Liver (tissue), 9 donors: Measurements from ENCODE around the gene CITED1. TPM values are rescaled to one million over a fixed set of nuclear protein-coding genes. Genes with fewer than 3 reads are reported as not detected.

ENCODE experiments used
- DNase-seq: peaks from one replicate; pipeline ENCODE4 v3.0.0-alpha.2; 2017; ENCODE audit warnings: low spot score
- H3K27ac ChIP-seq, 2 donors: one replicate each; pipeline ENCODE4 v1.7.0; 2013; ENCODE audit warnings: inconsistent platforms in 2 of 2, low read length in 2 of 2, control low read depth in 1 of 2, low read depth in 1 of 2, mild to moderate bottlenecking in 1 of 2
- H3K27me3 ChIP-seq, 4 donors: one replicate each; pipeline versions ENCODE4 v1.6.1 to v1.7.0; 2013; ENCODE audit warnings: low read length in 3 of 4, inconsistent platforms in 1 of 4, mild to moderate bottlenecking in 1 of 4, moderate library complexity in 1 of 4; ENCODE audit not compliant: control insufficient read depth in 4 of 4, insufficient read depth in 4 of 4
- H3K36me3 ChIP-seq, 4 donors: one replicate each; pipeline versions ENCODE4 v1.6.1 to v1.7.0; 2013; ENCODE audit warnings: low read length in 3 of 4, mild to moderate bottlenecking in 3 of 4, low read depth in 1 of 4, moderate library complexity in 1 of 4; ENCODE audit not compliant: control insufficient read depth in 4 of 4, insufficient read depth in 3 of 4
- H3K4me1 ChIP-seq, 4 donors: one replicate each; pipeline versions ENCODE4 v1.6.1 to v1.7.0; 2013; ENCODE audit warnings: low read length in 3 of 4, mild to moderate bottlenecking in 3 of 4, moderate library complexity in 1 of 4; ENCODE audit not compliant: control insufficient read depth in 4 of 4, insufficient read depth in 4 of 4
- H3K4me3 ChIP-seq, 3 donors: one replicate each; pipeline versions ENCODE4 v1.6.1 to v1.7.0; 2013; ENCODE audit warnings: low read length in 3 of 3, control low read depth in 1 of 3, low read depth in 1 of 3, mild to moderate bottlenecking in 1 of 3
- H3K9ac ChIP-seq, 2 donors: one replicate each; pipeline ENCODE4 v1.7.0; 2013; ENCODE audit warnings: low read length in 2 of 2, mild to moderate bottlenecking in 2 of 2, moderate library complexity in 2 of 2, control low read depth in 1 of 2, low read depth in 1 of 2
- H3K9me3 ChIP-seq, 4 donors: one replicate each; pipeline versions ENCODE4 v1.6.1 to v1.7.0; 2013; ENCODE audit warnings: low read length in 3 of 4; ENCODE audit not compliant: control insufficient read depth in 4 of 4
- EGR1 ChIP-seq, 2 donors: IDR thresholded peaks; 2 replicates each; pipeline ENCODE4 v1.6.1; 2016 to 2018; ENCODE audit warnings: antibody characterized with exemption in 2 of 2, low read depth in 2 of 2
- FOXA1 ChIP-seq: IDR thresholded peaks from 2 replicates; pipeline ENCODE4 v1.6.1; 2016; ENCODE audit warnings: antibody characterized with exemption
- FOXA2 ChIP-seq: IDR thresholded peaks from 2 replicates; pipeline ENCODE4 v1.6.1; 2016; ENCODE audit warnings: antibody characterized with exemption
- GABPA ChIP-seq, 2 donors: IDR thresholded peaks in 1 of 2; conservative IDR thresholded peaks in 1 of 2; 2 replicates each; pipeline ENCODE4 v1.6.1; 2016; ENCODE audit warnings: antibody characterized with exemption in 2 of 2, mild to moderate bottlenecking in 1 of 2, moderate library complexity in 1 of 2
- HNF4A ChIP-seq, 2 donors: conservative IDR thresholded peaks; 2 replicates each; pipeline ENCODE4 v1.6.1; 2016; ENCODE audit warnings: antibody characterized with exemption in 2 of 2, mild to moderate bottlenecking in 2 of 2
- HNF4G ChIP-seq: IDR thresholded peaks from 2 replicates; pipeline ENCODE4 v1.6.1; 2016; ENCODE audit warnings: antibody characterized with exemption
- JUND ChIP-seq, 2 donors: IDR thresholded peaks; 2 replicates each; pipeline ENCODE4 v1.6.1; 2016; ENCODE audit warnings: antibody characterized with exemption in 2 of 2
- NR2F2 ChIP-seq: IDR thresholded peaks from 2 replicates; pipeline ENCODE4 v1.6.1; 2016; ENCODE audit warnings: antibody characterized with exemption
- RAD21 ChIP-seq, 2 donors: IDR thresholded peaks; 2 replicates each; pipeline ENCODE4 v1.6.1; 2016; ENCODE audit warnings: antibody characterized with exemption in 2 of 2, mild to moderate bottlenecking in 2 of 2
- RXRA ChIP-seq, 2 donors: IDR thresholded peaks; 2 replicates each; pipeline ENCODE4 v1.6.1; 2017 to 2018; ENCODE audit warnings: antibody characterized with exemption in 2 of 2, mild to moderate bottlenecking in 1 of 2
- SP1 ChIP-seq: IDR thresholded peaks from 2 replicates; pipeline ENCODE4 v1.6.1; 2018; ENCODE audit warnings: antibody characterized with exemption, mild to moderate bottlenecking
- TAF1 ChIP-seq: conservative IDR thresholded peaks from 2 replicates; pipeline ENCODE4 v1.6.1; 2016; ENCODE audit warnings: antibody characterized with exemption, mild to moderate bottlenecking
- YY1 ChIP-seq: IDR thresholded peaks from 2 replicates; pipeline ENCODE4 v1.6.1; 2016; ENCODE audit warnings: antibody characterized with exemption, mild to moderate bottlenecking
- WGBS: extraction: QIAGEN DNeasy Blood & Tissue Kit; methylation state at CpG from one replicate; pipeline ENCODE4 v1.1.7; 2013; 5-methylcytosine and 5-hydroxymethylcytosine counted together
- polyA plus RNA-seq, 2 donors: library from polyadenylated mRNA; stranded (reverse) in 1 of 2; unstranded in 1 of 2; fragments of 200-250 nt in 1 of 2; fragments of >200 nt in 1 of 2; fragmentation: Nextera tagmentation in 1 of 2; extraction: Ambion mirVana in 1 of 2; gene quantifications; one replicate each; pipeline versions ENCODE4 v1.2.1 to v1.2.3, GENCODE V29; 2013 to 2015
- total RNA-seq, 2 donors: library from RNA; depleted of rRNA; stranded (reverse); fragments of >200 nt; gene quantifications; one replicate each; pipeline ENCODE4 v1.2.3, GENCODE V29; 2014
- TF ChIP-seq, protein P1 (sequence below): IDR thresholded peaks from 2 replicates; pipeline ENCODE4 v1.6.1; 2016; ENCODE audit warnings: antibody characterized with exemption
- TF ChIP-seq, protein P2 (sequence below): fragments of 150-350 bp; IDR thresholded peaks from 2 replicates; pipeline ENCODE4 v1.5.1; 2017; ENCODE audit warnings: improper control_type of control experiment, low read depth, low read length; ENCODE audit not compliant: missing input control
- TF ChIP-seq, protein P3 (sequence below): IDR thresholded peaks from 2 replicates; pipeline ENCODE4 v1.6.1; 2016; ENCODE audit warnings: antibody characterized with exemption
- TF ChIP-seq, protein P4 (sequence below): IDR thresholded peaks from 2 replicates; pipeline ENCODE4 v1.6.1; 2016; ENCODE audit warnings: antibody characterized with exemption
- TF ChIP-seq, protein P5 (sequence below): IDR thresholded peaks from 2 replicates; pipeline ENCODE4 v1.6.1; 2016; ENCODE audit warnings: antibody characterized with exemption, mild to moderate bottlenecking
- donor health status: healthy.
- donor health status: healthy.
- donor health status: healthy.
- donor health status: healthy.
- donor health status: healthy.

CITED1 gene, protein sequence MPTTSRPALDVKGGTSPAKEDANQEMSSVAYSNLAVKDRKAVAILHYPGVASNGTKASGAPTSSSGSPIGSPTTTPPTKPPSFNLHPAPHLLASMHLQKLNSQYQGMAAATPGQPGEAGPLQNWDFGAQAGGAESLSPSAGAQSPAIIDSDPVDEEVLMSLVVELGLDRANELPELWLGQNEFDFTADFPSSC
- not detected for total RNA-seq
- under 1 TPM in 1 of 2 donors, not detected in 1; 0.09 TPM for polyA plus RNA-seq

DNA sequence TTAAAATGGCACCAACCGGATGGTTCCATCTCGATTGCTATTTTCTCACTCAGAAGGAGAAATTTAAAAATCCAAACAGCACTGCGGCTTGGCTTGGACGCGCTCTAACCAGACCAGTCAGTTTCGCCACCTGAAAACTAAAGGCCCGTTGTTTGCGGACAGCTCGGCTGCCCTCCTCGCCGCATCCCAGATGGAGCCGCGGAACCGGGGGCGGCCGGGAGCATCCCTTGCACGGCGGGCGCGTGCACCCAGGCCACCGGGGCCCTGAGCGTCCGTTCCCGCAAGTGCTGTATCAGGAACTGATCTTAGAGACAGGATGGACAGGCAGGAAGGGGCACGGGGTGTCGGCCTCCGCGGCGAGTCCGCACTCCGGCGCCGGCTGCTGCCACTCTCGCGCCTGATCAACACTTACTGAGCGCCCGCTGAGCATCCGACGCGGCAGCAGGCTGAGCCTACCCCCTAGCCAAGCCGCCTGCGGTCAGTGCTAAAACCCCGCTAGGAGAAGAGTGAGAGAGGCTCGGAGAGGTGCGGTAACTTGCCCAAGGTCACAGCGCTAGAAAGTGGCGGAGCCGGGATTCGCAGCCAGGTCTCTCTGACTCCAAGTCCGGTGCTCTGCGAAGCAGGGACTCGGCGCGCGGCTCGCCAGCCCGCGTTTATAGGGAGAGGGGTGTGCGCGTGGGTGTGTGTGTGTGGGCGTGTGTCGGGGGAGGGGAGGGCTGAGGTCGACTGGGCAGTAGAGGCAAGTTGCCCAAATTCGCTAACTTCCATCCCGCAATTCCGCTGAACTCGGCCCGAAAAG is at the start of gene CITED1:
Gene CITED1, minus strand, starts transcription at position 629 of the 799 bp plus-strand sequence. CDS start 3,045 bp downstream, outside the sequence.
- DNase-seq: no peak
- no peaks in the 10 kb centered on the region for H3K36me3 ChIP-seq
- peaks cover 6 to 39% (median 23%) of the 10 kb centered on the region in 4 donors for H3K4me1 ChIP-seq
- TF ChIP-seq FOXA1: no peak
- TF ChIP-seq HNF4G: no peak
- H3K4me3 ChIP-seq: peak within 1 kb of the TSS in 2 of 3 donors; percentile 51 to 63
- no peak within 1 kb of the TSS for H3K9ac ChIP-seq
- H3K27ac ChIP-seq: no peak within 1 kb of the TSS
- H3K9me3 ChIP-seq: no peaks in the 10 kb centered on the region
- H3K27me3 ChIP-seq: peaks cover 0 to 11% (median 0%) of the 10 kb centered on the region in 4 donors
- WGBS: 1% methylated on average over 68 of the region's 68 CpGs

DNA sequence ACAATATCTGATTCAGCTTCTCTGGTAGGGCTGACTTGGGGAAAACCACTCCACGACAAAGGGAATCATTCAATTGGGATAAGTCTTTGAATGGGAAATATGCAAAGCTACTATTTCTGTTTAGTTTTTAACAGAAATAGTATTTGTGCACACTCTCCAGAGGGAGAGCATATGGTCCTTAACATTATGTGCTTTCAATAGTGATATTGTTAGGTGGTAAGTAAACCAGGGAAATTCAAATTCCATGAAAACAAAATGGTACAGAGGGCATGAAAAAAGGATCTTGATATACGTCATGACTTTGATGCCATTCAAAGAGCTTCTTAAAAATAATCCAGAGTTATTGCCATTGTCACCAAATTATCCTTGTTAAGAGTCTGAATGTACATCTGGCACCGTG is 47.1 kb upstream of the CITED1 start:
- WGBS: 99% methylated on average over 3 of the region's 3 CpGs
- Histone ChIP-seq H3K4me3 (no peak overlapping the region), H3K36me3 (peaks cover 2 to 11% (median 3%) of the 10 kb centered on the region in 4 donors), H3K27ac (no peak overlapping the region), H3K4me1 (no peaks in the 10 kb centered on the region), H3K27me3 (no peaks in the 10 kb centered on the region), H3K9ac (no peak overlapping the region), H3K9me3 (no peaks in the 10 kb centered on the region)
- DNase-seq: no peak
- TF ChIP-seq, protein P1, sequence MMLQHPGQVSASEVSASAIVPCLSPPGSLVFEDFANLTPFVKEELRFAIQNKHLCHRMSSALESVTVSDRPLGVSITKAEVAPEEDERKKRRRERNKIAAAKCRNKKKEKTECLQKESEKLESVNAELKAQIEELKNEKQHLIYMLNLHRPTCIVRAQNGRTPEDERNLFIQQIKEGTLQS: no peak
- TF ChIP-seq, protein P2, sequence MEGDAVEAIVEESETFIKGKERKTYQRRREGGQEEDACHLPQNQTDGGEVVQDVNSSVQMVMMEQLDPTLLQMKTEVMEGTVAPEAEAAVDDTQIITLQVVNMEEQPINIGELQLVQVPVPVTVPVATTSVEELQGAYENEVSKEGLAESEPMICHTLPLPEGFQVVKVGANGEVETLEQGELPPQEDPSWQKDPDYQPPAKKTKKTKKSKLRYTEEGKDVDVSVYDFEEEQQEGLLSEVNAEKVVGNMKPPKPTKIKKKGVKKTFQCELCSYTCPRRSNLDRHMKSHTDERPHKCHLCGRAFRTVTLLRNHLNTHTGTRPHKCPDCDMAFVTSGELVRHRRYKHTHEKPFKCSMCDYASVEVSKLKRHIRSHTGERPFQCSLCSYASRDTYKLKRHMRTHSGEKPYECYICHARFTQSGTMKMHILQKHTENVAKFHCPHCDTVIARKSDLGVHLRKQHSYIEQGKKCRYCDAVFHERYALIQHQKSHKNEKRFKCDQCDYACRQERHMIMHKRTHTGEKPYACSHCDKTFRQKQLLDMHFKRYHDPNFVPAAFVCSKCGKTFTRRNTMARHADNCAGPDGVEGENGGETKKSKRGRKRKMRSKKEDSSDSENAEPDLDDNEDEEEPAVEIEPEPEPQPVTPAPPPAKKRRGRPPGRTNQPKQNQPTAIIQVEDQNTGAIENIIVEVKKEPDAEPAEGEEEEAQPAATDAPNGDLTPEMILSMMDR: no peak
- TF ChIP-seq, protein P3, sequence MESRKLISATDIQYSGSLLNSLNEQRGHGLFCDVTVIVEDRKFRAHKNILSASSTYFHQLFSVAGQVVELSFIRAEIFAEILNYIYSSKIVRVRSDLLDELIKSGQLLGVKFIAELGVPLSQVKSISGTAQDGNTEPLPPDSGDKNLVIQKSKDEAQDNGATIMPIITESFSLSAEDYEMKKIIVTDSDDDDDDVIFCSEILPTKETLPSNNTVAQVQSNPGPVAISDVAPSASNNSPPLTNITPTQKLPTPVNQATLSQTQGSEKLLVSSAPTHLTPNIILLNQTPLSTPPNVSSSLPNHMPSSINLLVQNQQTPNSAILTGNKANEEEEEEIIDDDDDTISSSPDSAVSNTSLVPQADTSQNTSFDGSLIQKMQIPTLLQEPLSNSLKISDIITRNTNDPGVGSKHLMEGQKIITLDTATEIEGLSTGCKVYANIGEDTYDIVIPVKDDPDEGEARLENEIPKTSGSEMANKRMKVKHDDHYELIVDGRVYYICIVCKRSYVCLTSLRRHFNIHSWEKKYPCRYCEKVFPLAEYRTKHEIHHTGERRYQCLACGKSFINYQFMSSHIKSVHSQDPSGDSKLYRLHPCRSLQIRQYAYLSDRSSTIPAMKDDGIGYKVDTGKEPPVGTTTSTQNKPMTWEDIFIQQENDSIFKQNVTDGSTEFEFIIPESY: no peak
- TF ChIP-seq RAD21 (IDR thresholded peaks at IDR 0.05) (no peak), HNF4A (conservative IDR thresholded peaks at IDR 0.05) (no peak), HNF4G (no peak), SP1 (no peak), JUND (IDR thresholded peaks at IDR 0.05) (no peak), EGR1 (IDR thresholded peaks at IDR 0.05; ENCODE audit: low read depth in 2 of 2) (no peak), FOXA2 (no peak), FOXA1 (no peak), GABPA (IDR thresholded peaks at IDR 0.05 in 1 of 2, conservative IDR thresholded peaks at IDR 0.05 in 1 of 2) (no peak), NR2F2 (no peak), YY1 (no peak), RXRA (IDR thresholded peaks at IDR 0.05) (no peak), TAF1 (no peak)
- TF ChIP-seq, protein P4, sequence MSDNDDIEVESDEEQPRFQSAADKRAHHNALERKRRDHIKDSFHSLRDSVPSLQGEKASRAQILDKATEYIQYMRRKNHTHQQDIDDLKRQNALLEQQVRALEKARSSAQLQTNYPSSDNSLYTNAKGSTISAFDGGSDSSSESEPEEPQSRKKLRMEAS: no peak
- TF ChIP-seq, protein P5, sequence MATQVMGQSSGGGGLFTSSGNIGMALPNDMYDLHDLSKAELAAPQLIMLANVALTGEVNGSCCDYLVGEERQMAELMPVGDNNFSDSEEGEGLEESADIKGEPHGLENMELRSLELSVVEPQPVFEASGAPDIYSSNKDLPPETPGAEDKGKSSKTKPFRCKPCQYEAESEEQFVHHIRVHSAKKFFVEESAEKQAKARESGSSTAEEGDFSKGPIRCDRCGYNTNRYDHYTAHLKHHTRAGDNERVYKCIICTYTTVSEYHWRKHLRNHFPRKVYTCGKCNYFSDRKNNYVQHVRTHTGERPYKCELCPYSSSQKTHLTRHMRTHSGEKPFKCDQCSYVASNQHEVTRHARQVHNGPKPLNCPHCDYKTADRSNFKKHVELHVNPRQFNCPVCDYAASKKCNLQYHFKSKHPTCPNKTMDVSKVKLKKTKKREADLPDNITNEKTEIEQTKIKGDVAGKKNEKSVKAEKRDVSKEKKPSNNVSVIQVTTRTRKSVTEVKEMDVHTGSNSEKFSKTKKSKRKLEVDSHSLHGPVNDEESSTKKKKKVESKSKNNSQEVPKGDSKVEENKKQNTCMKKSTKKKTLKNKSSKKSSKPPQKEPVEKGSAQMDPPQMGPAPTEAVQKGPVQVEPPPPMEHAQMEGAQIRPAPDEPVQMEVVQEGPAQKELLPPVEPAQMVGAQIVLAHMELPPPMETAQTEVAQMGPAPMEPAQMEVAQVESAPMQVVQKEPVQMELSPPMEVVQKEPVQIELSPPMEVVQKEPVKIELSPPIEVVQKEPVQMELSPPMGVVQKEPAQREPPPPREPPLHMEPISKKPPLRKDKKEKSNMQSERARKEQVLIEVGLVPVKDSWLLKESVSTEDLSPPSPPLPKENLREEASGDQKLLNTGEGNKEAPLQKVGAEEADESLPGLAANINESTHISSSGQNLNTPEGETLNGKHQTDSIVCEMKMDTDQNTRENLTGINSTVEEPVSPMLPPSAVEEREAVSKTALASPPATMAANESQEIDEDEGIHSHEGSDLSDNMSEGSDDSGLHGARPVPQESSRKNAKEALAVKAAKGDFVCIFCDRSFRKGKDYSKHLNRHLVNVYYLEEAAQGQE: no peak
